A673 (cell line): ENCODE data around the gene RTN4RL1. TPM values are rescaled to one million over a fixed set of nuclear protein-coding genes. Genes with fewer than 3 reads are reported as not detected.

Source experiments
- BruUV-seq: library from RNA; stranded (reverse); fragments of 400-500 nt; replicated peaks from 2 replicates; lab custom pipeline; 2021; lab: Mats Ljungman, UMichigan
- CTCF ChIA-PET: fragments of 300-600 bp; sonication (Branson Sonifier 250); formaldehyde crosslinking; loops from one replicate; lab custom pipeline; 2022; ENCODE audit warnings: antibody characterized with exemption; lab: Charles Lee
- POLR2A ChIA-PET: fragments of 300-600 bp; sonication (Branson Sonifier 250); formaldehyde crosslinking; loops from one replicate; lab custom pipeline; 2022; ENCODE audit warnings: antibody characterized with exemption; ENCODE audit not compliant: low non-redundant PET; lab: Charles Lee
- DNase-seq: peaks from one replicate; pipeline ENCODE4 v3.0.0-alpha.2; 2015; ENCODE audit warnings: low spot score
- H3K27ac ChIP-seq: fragments of 200-600 bp; sonication (generic); 2 replicates; pipeline ENCODE4 v1.5.1; 2016; ENCODE audit warnings: mixed run types, low read depth, mild to moderate bottlenecking, mixed read lengths, antibody characterized with exemption, low read length; ENCODE audit not compliant: poor library complexity, severe bottlenecking
- H3K27me3 ChIP-seq: fragments of 200-600 bp; sonication (generic); replicated peaks from 2 replicates; pipeline ENCODE4 v1.6.1; 2017; ENCODE audit warnings: mixed run types, low read depth, mild to moderate bottlenecking, mixed read lengths, antibody characterized with exemption, low read length; ENCODE audit not compliant: insufficient read depth, poor library complexity
- H3K36me3 ChIP-seq: fragments of 200-600 bp; sonication (generic); 2 replicates; pipeline ENCODE4 v1.6.1; 2016; ENCODE audit warnings: mixed run types, mild to moderate bottlenecking, mixed read lengths, antibody characterized with exemption, low read length; ENCODE audit not compliant: insufficient read depth, poor library complexity, severe bottlenecking
- H3K4me1 ChIP-seq: fragments of 200-600 bp; sonication (generic); 2 replicates; pipeline ENCODE4 v1.6.1; 2017; ENCODE audit warnings: mixed run types, mild to moderate bottlenecking, mixed read lengths, antibody characterized with exemption, low read length; ENCODE audit not compliant: insufficient read depth, poor library complexity, severe bottlenecking
- H3K4me3 ChIP-seq: fragments of 200-600 bp; sonication (generic); 2 replicates; pipeline ENCODE4 v1.5.1; 2016; ENCODE audit warnings: low read depth, mixed run types, mild to moderate bottlenecking, mixed read lengths, low read length; ENCODE audit not compliant: poor library complexity, severe bottlenecking
- H3K9me3 ChIP-seq: fragments of 200-600 bp; sonication (generic); 2 replicates; pipeline ENCODE4 v1.6.1; 2016; ENCODE audit warnings: mixed run types, low read depth, mild to moderate bottlenecking, mixed read lengths, antibody characterized with exemption, low read length; ENCODE audit not compliant: poor library complexity, severe bottlenecking
- CTCF ChIP-seq: fragments of 300-800, 200-600 bp; sonication (generic); conservative IDR thresholded peaks from 2 replicates; pipeline ENCODE4 v1.5.1; 2017; ENCODE audit warnings: low read depth, mild to moderate bottlenecking, antibody characterized with exemption, low read length, moderate library complexity, mixed read lengths
- EZH2 ChIP-seq: fragments of 200-600 bp; sonication (generic); IDR thresholded peaks from 2 replicates; pipeline ENCODE4 v1.6.1; 2017; ENCODE audit warnings: borderline replicate concordance, low read depth, mild to moderate bottlenecking, mixed read lengths, antibody characterized with exemption, low read length; ENCODE audit not compliant: poor library complexity, severe bottlenecking
- intact Hi-C: fragments of 100-400 bp; cut with micrococcal nuclease; formaldehyde crosslinking; loops from one replicate; pipeline ENCODE4 v1.10.0; 2022; ENCODE audit not compliant: unreplicated experiment
- total RNA-seq: library from RNA; stranded (reverse); gene quantifications from 2 replicates; pipeline ENCODE4 v1.2.3, GENCODE V29; 2021

The RTN4RL1 gene
- total RNA-seq, 1 experiment from 2014 or later = 0.80 TPM

- Histone ChIP-seq H3K4me1 (peaks cover 11% of the 10 kb centered on the region), H3K4me3 (no peak overlapping the region), H3K36me3 (no peaks in the 10 kb centered on the region), H3K27ac (no peak overlapping the region), H3K27me3 (no peaks in the 10 kb centered on the region), H3K9me3 (no peaks in the 10 kb centered on the region)
- intact Hi-C loops = no loop called here
- POLR2A ChIA-PET = no interaction called here
- BruUV-seq = no TSS peak
- CTCF ChIA-PET = interaction anchor here (0.5 kb wide), 1 partner anchor 278 kb away, joined by 7 read pairs; no protein-coding TSS in a partner anchor
- TF ChIP-seq EZH2 (no peak), CTCF (no peak)
- DNase-seq = no peak
Observed at GRCh38 chr17:2004435-2004952, 20.6 kb downstream of the RTN4RL1 start.

GRCh38 chr17:2003525-2003924 lies 21.6 kb downstream of the RTN4RL1 start:
- no peak overlapping the region for H3K27ac ChIP-seq
- intact Hi-C loops = no loop called here
- H3K4me1 ChIP-seq = peaks cover 11% of the 10 kb centered on the region
- CTCF ChIA-PET = no interaction called here
- no peak overlapping the region for H3K4me3 ChIP-seq
- H3K36me3 ChIP-seq = no peaks in the 10 kb centered on the region
- DNase-seq = no peak
- no peaks in the 10 kb centered on the region for H3K27me3 ChIP-seq
- POLR2A ChIA-PET = no interaction called here
- H3K9me3 ChIP-seq = no peaks in the 10 kb centered on the region
- BruUV-seq = no TSS peak
- TF ChIP-seq EZH2 (no peak), CTCF (no peak)

DNA sequence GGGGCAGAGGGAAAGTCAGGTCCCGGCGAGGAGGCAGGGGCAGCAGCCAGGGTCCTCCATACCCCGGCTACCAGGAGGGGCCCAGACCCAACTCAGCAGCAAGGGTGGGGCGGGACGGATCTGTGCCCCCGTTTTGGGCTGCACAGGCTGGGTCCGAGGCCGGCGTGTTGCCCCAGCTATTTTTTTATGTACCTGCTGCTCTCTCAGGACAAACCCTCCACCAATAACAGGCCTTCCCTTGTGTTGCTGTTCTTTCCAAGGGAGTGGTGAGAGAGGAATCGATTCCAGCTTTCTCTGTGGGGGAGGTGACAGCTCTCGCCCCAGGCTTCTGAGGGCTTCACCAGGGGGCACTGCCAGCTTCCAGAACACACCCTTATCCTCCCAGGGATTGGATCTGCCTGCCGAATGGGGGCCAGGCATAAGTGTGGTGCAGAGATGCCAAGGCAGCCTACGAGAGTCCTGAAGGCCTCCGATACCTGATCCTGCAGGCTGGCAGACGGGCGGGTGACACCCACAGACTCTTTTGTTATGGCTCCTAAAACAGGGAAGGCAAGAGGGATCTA lies 22.3 kb downstream of the RTN4RL1 start:
- BruUV-seq = no TSS peak
- H3K4me1 ChIP-seq = peaks cover 11% of the 10 kb centered on the region
- ChIA-PET CTCF (no interaction called here), POLR2A (interaction anchor here (0.6 kb wide), 1 partner anchor 610 kb away, joined by 3 read pairs; no protein-coding TSS in a partner anchor)
- DNase-seq = no peak
- H3K36me3 ChIP-seq = no peaks in the 10 kb centered on the region
- no peak overlapping the region for H3K4me3 ChIP-seq
- no peaks in the 10 kb centered on the region for H3K27me3 ChIP-seq
- intact Hi-C loops = no loop called here
- H3K27ac ChIP-seq = no peak overlapping the region
- no peaks in the 10 kb centered on the region for H3K9me3 ChIP-seq
- no peak for TF ChIP-seq CTCF
- no peak for TF ChIP-seq EZH2
